Anterior cingulate cortex (tissue), 58 donors: Measurements from ENCODE around the gene MAGOHB.
A peak's percentile ranks its signal among the peaks of the same experiment; 100 is the strongest.
"Not testable (repeated sequence)": the region's sequence is repeated elsewhere in the genome, so short reads cannot be mapped to it uniquely, and the experiment has no call there.

ENCODE experiments used
- DNase-seq, 58 donors: peaks; one replicate each; lab custom pipeline; 2025; lab: John Stamatoyannopoulos, UW

The MAGOHB gene

GRCh38 chr12:10613349-10614055, at the start of gene MAGOHB:
MAGOHB (minus strand) TSS chr12:10613609; CDS start chr12:10613532, 77 bp downstream.
- peak; percentile 48 to 95 (median 86) for DNase-seq

- no peak for DNase-seq
Measured at GRCh38 chr12:10661338-10661737, 47.9 kb upstream of the MAGOHB start.

- no peak for DNase-seq
Measured at GRCh38 chr12:10654003-10654402, 40.6 kb upstream of the MAGOHB start.

GRCh38 chr12:10652192-10652591, 38.8 kb upstream of the MAGOHB start:
- DNase-seq: no peak

GRCh38 chr12:10646576-10646975, 33.2 kb upstream of the MAGOHB start:
- not testable (repeated sequence) for DNase-seq

GRCh38 chr12:10645910-10646309, 32.5 kb upstream of the MAGOHB start:
- no peak for DNase-seq

GRCh38 chr12:10641735-10642500, 28.5 kb upstream of the MAGOHB start:
- no peak for DNase-seq

- no peak for DNase-seq
Measured at GRCh38 chr12:10638728-10639127, 25.3 kb upstream of the MAGOHB start.

GRCh38 chr12:10636611-10637010, 23.2 kb upstream of the MAGOHB start:
- DNase-seq: no peak

- no peak for DNase-seq
Measured at GRCh38 chr12:10636124-10636523, 22.7 kb upstream of the MAGOHB start.

- no peak for DNase-seq
Measured at GRCh38 chr12:10635306-10635705, 21.9 kb upstream of the MAGOHB start.

- DNase-seq: no peak
Measured at GRCh38 chr12:10634427-10634826, 21.0 kb upstream of the MAGOHB start.

GRCh38 chr12:10633541-10633940, 20.1 kb upstream of the MAGOHB start:
- no peak for DNase-seq

GRCh38 chr12:10632226-10632625, 18.8 kb upstream of the MAGOHB start:
- no peak for DNase-seq

- DNase-seq: no peak
Measured at GRCh38 chr12:10624605-10625004, 11.2 kb upstream of the MAGOHB start.

- no peak for DNase-seq
Measured at GRCh38 chr12:10623131-10623530, 9.7 kb upstream of the MAGOHB start.

- DNase-seq: no peak
Measured at GRCh38 chr12:10621278-10621677, 7.9 kb upstream of the MAGOHB start.

GRCh38 chr12:10620078-10620779, 6.8 kb upstream of the MAGOHB start:
- no peak for DNase-seq

GRCh38 chr12:10618338-10618987, 5.1 kb upstream of the MAGOHB start:
- DNase-seq: no peak

- DNase-seq: no peak
Measured at GRCh38 chr12:10617863-10618262, 4.5 kb upstream of the MAGOHB start.

- no peak for DNase-seq
Measured at GRCh38 chr12:10615532-10615931, 2.1 kb upstream of the MAGOHB start.
